GM21528 (cell line): ENCODE results near the gene TNNC1.

ENCODE experiments used
- ATAC-seq: cut with Tn5 transposase; IDR thresholded peaks from one replicate; pipeline ENCODE4 v1.9.1; 2021; ENCODE audit warnings: mild to moderate bottlenecking, moderate library complexity; ENCODE audit not compliant: unreplicated experiment, low FRiP score

TNNC1 gene

DNA sequence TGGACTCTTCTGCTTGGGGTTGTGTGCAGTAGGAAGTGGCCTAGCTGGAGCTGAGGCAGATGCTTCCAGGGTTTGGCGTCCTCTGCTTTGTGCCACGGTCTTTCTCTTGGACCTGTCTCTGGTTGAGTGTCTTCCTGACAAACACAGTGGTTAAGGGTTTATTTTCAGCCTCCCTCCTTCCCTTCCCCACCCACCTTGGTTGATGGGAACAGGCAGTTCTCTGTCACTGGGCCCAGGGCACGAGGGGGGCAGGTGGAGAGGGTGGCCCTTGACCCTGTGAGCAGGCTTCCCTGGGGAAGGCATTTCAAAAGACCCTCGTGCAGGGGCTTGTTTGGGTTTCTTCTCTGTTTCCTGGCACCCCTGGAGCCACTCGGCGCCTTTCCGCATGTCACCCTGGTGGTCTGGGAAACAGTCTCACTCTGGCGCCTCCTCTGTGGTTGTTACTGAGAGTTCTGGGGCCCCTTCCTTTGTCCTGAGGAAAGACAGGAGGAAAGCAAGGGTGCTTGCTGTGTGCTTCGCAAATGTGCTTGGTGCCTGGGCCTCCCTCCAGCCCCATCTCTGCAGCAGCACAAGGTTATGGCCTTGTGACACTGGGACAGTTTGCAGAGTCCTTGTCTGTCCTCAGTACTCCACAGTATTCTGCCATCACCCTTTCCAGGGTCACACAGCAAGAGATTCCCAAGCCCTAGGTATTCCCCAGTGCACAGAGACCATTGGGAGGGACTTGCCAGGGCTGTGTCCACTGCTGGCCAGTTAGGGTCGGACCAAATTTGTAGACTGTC is 31.0 kb upstream of the TNNC1 start:
- no peak for ATAC-seq

DNA sequence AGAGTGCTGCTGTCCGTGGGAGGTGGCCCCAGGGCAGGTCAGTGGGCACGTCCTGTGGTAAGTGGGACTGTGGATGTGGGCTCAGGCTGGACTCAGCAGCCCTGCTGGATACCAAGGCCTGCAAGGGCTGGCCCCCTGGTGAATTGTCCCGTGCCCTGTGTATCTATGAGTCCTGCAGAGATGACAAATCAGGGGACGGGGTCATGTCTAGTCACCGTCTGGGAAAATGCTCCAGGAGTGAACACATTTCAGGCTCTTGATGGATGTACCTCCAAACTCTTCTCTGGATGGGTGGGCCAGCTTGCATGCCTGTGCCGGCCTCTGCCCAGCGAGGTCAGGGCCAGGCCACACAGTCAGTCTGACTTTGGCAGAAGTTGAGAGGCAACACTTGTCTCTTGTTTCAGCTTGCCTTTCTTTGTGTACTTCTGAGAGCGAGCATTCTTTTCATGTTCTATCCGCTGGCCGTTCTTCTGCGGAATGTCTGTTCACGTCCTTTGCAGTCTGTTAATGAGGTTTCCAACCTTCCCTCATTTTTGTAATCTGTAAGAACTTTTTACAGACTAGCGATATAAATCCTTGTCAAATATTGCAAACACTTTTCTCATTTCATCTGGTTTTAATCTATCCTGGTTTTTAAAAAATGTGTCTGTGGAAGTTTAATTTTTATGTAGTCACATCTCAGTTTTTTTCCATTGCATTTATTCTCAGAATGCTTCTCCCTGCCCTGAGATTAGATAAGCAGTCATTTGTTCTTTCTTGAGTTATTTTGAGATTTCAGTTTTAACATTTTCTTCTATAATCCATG is 29.9 kb upstream of the TNNC1 start:
- ATAC-seq = no peak

DNA sequence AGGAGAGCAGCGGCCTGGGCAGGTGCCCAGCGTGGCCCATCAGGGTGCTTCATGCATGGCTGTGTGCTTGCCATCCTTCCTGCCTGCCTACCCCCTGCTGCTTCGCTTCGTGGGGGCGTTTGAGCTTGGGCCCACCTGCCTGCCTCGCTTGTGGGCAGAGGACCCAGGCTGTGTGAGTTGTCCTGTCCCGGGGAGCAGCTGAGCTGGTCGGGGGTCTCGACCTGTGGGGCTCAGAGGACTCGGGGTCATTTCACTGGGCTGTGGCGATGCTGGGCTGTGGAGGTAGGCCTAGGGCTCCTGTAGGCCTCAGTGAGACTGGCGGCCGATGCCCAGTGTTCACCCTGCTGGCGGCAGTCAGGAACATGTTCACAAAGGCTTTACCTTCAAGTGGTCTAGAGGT is 29.2 kb upstream of the TNNC1 start:
- no peak for ATAC-seq

DNA sequence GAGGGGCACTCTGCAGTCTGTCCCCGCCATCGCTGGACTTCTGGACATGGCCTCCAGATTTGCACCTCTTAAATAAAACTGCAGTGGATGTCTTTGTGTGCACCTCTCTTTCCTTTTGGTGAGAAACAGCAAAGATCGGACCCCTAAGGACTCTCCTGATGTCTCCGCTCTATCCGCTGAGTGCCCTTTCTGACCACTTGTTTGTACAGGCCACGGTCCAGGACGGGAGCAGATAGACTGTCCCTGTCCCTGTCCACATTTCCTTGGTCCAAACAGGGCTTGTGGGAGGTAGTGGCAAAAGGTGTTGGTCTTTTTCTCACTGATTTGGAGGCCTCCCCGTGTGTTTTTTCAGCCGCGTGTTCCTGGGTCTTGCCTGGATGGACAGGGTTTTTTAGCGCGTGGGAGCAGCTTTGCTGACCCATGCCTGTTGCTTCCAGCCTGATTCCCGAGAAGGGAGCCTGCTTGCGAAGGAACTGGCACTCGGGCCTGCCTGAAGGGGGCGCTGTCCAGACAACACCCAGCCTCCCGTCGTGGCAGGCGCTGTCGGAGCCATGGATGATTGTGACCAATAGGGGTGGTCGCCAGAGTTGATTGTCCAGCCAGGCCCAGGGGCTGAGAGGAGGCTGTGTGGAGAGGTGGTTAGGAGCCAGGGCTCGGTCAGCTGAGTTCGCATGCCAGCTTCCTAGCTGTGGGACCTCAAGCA is 28.1 kb upstream of the TNNC1 start:
- no peak for ATAC-seq

DNA sequence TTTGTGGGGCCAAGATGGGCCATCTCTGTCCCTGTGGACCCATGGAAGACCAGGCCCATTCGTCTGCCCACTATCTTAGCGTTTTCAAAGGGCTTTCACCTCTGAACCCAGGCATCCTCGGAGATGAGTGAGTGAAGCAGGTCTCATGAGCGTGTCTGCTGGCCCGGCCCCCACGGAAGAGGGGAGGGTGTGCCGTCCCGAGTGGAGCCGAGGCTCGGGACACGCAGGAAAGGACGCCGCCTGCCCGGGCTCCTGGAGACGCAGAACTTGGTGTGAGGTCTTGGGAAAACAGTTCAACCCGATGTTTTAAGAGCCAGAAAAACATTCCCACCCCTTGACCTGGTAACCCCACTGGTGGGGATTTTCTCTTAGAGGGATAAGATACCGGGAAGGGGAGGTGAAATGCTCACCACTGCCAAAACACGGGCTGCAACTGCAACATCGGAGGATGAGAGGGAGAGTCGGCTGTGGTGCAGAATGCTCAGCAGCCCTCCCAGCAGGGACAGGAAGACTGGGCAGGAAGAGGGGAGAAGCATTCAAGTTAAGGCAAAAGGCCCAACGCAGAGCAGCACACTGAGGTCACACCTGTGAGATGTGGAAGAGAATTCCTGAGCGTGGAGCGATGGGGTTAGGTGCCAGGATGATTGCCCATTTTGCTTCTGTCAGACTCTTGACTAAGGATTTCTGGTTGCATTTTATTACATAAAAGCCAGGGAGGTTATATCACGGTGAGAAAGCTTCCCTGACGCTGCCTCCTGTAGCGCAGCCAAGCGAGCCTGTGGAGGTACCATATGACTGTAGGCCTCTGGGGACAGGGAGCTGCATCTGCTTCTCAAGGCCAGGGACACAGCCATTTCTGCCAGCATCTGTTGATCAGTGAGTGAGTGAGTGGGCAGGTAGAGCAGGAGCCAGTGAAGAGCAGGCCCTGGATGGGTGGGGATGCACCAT is 27.2 kb upstream of the TNNC1 start:
- no peak for ATAC-seq

DNA sequence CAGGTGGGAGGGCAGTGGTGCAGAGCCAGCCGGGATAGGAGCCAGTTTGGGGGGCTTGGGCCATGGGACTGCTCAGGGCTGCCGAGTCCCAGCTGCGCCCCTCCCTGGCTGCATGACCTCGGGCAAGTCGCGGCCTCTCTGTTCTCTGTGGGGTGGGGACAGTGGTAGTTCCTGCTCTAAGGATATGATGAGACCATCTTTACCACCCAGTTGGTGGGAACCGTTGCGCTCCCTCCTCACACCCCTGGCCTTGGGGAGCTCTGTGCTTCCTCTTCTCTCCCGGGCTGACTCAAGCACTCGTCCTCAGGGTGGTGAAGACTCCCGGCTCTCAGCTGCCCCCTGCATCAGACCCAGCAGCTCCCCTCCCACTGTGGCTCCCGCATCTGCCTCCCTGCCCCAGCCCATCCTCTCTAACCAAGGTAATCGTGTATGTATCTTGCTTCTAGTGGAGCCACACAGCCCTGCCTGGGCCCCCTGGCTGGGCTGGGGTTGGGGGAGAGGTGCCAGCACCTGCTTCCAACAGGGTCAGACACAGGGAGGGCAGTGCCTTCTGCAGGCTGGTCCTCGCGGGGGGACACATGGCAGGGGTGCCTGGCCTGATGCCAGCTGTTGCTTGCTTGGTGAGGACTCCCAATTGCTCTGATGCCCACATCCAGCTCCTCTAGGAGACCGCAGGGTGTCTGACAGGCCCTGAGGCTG is 26.2 kb upstream of the TNNC1 start:
- no peak for ATAC-seq

DNA sequence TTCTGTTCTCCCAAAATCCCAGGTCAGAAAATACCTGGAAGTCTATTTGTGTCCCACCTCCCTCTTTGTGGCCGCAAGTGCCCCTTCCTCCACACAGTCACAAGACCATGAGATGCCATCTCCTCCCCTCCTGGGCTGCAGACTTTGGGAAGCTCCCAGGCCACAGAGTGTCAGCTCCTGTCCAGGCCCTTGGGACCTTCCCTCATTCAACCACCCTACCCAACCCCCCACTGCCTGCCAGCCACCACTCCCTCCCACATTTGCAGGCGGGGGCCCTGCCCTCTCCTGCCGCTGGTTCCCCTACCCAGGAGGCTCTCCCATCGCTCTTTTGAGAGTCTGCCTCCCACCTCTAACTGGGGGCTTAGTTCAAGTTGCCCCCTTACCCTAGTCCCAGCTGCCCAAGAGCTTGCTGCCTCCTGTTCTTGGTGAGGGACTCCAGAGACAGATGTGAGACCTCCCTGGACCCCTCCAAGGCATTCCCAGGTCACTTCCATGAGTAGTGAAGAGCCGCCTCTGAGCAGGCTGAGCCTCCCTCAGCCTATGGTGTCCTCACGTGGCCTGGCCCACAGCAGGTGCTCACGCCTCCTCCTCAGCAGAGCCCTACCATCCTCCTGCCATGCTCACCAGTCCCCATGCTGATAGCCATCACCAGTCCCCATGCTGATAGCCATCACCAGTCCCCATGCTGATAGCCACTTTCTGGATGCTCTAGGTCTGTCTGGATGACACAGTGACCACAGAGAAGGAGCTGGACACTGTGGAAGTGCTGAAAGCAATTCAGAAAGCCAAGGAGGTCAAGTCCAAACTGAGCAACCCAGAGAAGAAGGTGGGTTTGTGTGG is 25.4 kb upstream of the TNNC1 start:
- ATAC-seq = no peak

DNA sequence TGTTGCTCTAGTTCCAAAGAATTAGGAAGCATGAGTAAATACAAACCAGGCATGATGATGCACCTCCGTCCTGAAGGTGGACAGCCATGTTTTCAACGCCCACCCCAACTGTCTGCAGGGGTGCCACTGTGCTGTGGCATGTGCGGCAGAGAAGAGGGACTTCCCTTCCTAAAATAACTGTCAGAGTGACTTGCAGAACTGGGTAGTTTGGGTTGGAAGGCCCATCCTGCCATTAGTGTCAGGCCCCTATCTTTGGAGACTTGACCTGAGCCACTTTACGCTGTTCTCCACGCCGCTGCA is 23.9 kb upstream of the TNNC1 start:
- ATAC-seq = no peak

DNA sequence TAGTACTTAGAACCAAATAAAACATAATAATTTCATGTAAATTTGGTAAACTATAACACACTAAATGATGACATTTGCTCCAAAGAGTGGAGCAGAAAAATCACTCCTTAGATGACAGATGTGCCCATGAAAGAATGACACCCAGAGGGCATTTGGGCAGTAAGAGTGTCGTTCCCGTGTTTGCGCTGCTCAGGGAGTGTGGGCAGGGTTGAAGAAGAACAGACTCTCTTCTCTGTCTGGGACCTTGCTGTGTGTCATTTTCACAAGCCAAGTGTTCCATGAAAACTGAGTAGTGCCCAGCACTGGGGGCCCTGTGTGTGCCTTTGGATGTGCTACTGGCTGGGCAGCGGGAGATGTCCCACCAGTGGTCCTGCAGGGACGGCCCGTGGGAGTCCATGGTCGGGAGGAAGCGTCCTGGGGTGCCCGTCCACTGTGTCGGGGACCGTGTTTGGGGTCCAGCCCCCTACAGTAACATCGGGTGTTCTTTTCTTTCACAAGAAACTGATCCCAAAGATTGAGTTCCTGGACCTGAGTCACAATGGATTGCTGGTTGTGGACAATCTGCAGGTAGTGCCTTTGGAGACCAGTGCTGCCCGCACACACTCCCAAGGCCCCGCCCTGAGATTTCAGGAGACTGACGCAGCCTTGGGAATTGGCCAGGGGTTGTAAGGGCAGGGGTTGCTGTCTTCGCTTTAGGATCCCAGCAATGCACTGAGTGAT is 23.4 kb upstream of the TNNC1 start:
- ATAC-seq = no peak

DNA sequence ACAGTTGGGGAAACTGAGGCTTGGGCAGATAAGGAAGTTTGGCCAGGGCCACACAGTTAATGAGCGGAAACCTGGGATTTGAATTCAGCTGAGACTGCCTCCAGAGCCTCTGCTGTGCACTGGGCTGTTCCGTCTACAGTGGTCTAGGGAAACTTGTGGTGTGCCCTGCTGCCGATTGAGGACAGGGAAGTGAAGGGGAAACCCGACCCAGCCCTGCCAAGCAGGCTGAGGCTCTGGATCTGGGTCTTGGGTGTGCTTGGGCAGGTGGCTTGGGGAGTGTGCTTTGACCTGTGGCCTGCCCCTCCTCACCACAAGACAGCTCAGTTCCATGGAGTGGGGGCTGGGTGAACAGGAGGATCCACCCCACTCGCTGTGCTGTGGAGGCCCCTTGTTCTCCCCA is 19.2 kb upstream of the TNNC1 start:
- no peak for ATAC-seq

DNA sequence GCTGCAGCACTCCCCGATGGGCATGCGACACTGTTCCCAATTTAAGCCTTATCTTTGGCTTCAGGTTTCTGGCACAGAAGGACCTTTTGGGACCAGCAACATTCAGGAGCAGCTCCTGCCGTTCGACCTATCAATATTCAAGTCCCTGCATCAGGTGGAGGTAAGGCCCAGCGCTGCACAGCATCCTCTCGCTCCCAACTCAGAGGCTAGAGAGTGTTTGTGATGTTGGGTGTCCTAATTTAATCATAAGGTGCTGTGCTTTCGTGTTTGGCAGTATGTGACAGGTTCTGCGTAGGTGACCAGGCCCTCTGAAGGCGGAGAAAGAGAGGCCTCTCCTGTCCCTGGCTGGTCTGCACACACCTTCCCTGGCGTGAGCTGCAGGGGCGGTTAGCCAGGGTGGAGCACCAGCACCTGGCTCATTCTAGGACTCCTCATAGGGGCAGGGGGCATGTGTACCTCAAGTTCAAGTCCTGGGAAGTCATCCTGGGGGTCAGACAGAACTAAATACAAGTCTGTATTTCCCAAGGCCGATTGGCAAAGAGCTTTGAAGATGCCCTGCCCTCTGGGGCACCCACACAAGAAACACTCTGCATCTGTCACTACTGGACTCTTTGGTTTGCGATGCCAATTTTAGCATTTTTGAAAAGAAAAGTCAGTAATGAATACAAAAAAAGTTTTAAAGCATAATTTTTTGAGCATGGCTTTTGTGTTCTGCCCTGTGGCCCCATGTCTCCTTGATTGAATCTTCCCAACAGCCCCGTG is 18.6 kb upstream of the TNNC1 start:
- ATAC-seq = no peak

DNA sequence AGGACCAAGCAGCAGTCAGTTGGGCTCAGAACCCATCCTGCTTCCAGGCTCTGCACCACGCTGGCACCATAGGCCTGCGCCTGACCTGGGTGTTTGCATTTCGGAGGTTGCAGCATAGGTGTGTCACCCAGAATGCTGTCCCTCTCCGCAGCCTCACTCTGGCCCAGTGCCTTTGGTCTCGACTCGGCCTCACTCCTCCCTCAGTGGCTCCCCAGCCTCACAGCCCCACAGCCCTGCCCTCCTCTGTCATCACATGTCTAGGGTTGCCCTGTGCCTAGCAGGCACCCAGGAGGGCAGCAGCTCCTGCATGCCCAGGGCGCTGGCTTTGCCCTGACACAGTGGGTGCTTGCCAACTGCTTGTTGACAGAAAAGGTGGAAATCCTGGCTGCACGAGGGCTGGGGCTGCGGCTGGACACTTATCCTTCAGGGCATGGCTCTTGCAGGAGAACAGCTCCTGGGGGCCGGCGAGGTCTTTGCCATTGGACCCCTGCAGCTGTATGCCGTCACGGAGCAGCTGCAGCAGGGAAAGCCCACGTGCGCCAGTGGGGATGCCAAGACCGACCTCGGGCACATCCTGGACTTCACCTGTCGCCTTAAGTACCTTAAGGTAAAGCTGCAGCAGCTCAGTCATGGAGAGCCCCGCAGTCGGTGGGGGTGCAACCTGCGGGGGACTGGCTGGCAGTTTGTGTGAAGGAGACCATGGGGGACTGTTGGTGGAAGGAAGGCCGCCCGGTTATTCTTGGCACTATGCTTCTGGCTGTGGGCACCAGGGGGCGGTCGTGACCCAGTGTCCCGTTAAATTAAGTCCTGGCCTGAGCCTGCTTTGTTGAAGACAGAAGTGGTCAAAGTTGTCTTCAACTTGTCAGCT is 17.8 kb upstream of the TNNC1 start:
- no peak for ATAC-seq

DNA sequence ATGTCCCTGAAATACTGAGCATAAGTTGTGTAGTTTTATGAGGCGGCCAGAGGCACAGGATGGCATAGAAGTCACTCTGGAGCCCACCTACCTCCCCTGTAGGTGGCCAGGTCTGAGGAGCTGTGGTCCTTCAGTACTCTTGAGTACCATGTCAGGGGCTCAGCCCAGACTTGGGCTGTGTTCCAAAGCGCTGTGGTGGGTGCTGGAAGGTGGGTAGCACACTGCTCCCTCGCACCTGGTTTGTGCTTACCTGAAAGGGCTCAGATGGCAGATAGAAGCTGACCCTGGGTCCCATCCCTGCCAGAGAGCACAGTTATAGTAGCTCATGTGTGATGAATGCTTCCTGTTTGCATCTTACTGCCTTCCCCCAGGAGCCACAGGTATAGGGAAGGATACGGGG is 17.1 kb upstream of the TNNC1 start:
- ATAC-seq = no peak

DNA sequence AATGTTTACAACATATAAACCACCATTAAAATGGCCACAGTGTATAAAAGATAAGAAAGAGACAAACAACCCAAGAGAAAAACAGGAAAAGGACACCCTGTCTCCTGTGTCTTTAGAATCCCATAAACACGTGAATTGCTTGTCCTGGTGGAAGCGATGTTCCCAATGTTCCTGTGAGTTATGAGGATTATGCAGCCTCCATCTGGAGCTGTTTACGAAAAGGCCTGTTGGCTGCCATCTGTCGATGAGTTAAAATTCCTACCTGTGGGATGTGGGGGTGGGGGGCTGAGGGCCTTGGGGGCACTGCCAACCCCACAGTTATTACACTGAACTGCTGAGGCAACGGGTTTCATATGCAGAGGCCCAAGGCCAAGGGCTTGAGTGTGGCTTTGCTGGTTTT is 15.2 kb upstream of the TNNC1 start:
- no peak for ATAC-seq

DNA sequence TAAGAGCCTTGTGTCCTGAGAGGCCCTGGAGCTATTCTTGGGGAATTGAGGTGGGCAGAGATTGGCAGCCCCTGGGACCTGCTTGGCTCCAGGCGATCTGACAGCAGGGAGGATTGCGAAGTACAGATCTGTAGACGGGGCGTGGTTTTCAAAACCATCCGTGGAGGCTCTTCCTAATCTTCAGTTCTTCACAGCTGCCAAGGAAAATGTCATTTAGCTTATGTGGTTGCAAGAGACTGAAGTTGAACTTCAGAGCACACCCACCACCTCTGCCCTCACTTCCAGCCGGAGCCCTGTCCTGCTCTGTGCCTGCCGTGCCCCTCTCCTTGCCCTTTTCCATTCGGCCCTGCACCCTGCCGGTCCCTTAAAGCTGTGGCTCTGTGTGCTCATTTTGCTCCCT is 14.5 kb upstream of the TNNC1 start:
- ATAC-seq = no peak

DNA sequence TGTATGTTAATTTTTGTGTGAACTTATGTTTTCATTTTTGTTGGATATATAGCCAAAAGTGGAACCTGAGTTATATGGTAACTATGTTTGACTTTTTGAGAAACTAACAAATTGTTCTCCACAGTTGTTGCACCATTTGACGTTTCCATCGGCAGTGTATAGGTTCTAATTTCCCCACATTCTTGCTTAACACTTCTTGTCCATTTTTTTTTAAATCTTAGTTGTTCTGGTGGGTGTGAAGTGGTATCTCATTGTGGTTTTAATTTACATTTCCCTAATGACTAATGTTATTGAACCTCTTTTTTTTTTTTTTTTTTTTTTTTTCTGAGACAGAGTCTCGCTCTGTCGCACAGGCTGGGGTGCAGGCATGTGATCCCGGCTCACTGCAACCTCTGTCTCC is 9.6 kb upstream of the TNNC1 start:
- ATAC-seq = no peak

DNA sequence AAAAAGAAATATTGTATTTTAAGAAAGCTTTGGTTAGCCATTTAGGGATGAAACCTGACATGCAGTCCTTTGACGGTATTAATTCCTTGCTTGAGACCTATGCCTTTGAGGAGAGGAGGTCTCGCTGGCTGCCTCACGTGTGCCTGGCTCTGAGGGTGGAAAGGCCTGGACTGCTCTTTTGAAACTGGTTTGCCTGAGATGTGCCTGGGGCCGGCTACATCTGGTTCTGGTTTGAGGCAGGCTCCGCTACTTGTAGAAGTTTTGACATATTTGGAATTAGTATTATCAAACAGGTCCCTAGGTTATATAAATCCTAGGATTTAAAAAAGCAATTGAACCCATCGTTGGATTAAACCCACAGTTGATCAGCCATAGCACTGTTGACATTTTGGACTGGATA is 8.0 kb upstream of the TNNC1 start:
- no peak for ATAC-seq
